NB4 (cell line): Measurements from ENCODE around the gene MYO10.

Experiments
- POLR2A ChIP-seq: IDR thresholded peaks from 2 replicates; pipeline ENCODE4 v1.6.1; 2011; ENCODE audit warnings: mild to moderate bottlenecking; ENCODE audit not compliant: insufficient read length; ENCODE audit errors: extremely low read depth
- TF ChIP-seq, protein P1 (sequence below): IDR thresholded peaks from one replicate; pipeline ENCODE4 v1.5.1; 2012; ENCODE audit warnings: low read depth, low read length

GRCh38 chr5:16742938-16743337 is 193.2 kb downstream of the MYO10 start:
- TF ChIP-seq, protein P1, sequence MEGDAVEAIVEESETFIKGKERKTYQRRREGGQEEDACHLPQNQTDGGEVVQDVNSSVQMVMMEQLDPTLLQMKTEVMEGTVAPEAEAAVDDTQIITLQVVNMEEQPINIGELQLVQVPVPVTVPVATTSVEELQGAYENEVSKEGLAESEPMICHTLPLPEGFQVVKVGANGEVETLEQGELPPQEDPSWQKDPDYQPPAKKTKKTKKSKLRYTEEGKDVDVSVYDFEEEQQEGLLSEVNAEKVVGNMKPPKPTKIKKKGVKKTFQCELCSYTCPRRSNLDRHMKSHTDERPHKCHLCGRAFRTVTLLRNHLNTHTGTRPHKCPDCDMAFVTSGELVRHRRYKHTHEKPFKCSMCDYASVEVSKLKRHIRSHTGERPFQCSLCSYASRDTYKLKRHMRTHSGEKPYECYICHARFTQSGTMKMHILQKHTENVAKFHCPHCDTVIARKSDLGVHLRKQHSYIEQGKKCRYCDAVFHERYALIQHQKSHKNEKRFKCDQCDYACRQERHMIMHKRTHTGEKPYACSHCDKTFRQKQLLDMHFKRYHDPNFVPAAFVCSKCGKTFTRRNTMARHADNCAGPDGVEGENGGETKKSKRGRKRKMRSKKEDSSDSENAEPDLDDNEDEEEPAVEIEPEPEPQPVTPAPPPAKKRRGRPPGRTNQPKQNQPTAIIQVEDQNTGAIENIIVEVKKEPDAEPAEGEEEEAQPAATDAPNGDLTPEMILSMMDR, result no peak
- TF ChIP-seq POLR2A, result no peak
